BLaER1 (cell line): Measurements from ENCODE around the gene NME2.

Source experiments
- H3K27ac ChIP-seq: shearing (Covaris generic); formaldehyde crosslinking; 2 replicates; pipeline ENCODE4 v1.8.1; 2022
- H3K27me3 ChIP-seq: shearing (Covaris generic); formaldehyde crosslinking; 2 replicates; pipeline ENCODE4 v1.8.1; 2022
- H3K36me3 ChIP-seq: shearing (Covaris generic); formaldehyde crosslinking; 2 replicates; pipeline ENCODE4 v1.8.1; 2022
- H3K4me1 ChIP-seq: shearing (Covaris generic); formaldehyde crosslinking; 2 replicates; pipeline ENCODE4 v1.8.1; 2022
- H3K4me2 ChIP-seq: shearing (Covaris generic); formaldehyde crosslinking; 2 replicates; pipeline ENCODE4 v1.8.1; 2022
- H3K4me3 ChIP-seq: shearing (Covaris generic); formaldehyde crosslinking; 2 replicates; pipeline ENCODE4 v1.8.1; 2022
- H3K9ac ChIP-seq: shearing (Covaris generic); formaldehyde crosslinking; 2 replicates; pipeline ENCODE4 v1.8.1; 2022
- H3K9me3 ChIP-seq: shearing (Covaris generic); formaldehyde crosslinking; 2 replicates; pipeline ENCODE4 v1.8.1; 2022
- H4K20me1 ChIP-seq: shearing (Covaris generic); formaldehyde crosslinking; 2 replicates; pipeline ENCODE4 v1.8.1; 2022
- Cebpa-rat ChIP-seq: shearing (Covaris generic); IDR thresholded peaks from 2 replicates; pipeline ENCODE4 v1.8.1; 2022

The NME2 gene

DNA sequence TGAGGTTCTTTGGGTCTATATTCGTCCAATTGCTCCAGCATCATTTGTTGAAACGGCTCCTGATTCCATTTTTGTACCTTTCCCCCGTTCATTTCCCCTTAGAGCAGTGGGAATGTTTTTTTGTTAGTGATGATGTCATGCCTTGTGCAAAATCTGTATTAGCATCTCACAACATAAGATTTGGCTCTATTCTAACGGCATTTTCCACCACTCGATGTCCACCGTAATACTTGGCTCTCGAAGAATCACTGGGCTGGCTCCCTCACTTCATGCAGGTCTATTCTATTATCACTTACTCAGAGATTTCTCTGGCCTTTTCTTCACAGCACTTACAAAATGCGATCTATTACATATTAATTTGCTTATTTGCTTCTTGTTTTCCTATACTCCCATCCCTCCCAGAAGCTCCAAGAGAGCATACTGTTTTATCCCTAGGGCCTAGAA, 13.4 kb upstream of the NME2 start:
- Histone ChIP-seq H3K4me2 (peak overlapping the region; percentile 78), H3K4me3 (peak overlapping the region; percentile 81), H3K27ac (peak overlapping the region; percentile 72), H4K20me1 (peaks cover 14% of the 10 kb centered on the region), H3K27me3 (no peaks in the 10 kb centered on the region), H3K4me1 (peaks cover 23% of the 10 kb centered on the region), H3K9ac (peak overlapping the region; percentile 92), H3K36me3 (peaks cover 25% of the 10 kb centered on the region), H3K9me3 (no peaks in the 10 kb centered on the region)
- TF ChIP-seq Cebpa-rat = no peak

DNA sequence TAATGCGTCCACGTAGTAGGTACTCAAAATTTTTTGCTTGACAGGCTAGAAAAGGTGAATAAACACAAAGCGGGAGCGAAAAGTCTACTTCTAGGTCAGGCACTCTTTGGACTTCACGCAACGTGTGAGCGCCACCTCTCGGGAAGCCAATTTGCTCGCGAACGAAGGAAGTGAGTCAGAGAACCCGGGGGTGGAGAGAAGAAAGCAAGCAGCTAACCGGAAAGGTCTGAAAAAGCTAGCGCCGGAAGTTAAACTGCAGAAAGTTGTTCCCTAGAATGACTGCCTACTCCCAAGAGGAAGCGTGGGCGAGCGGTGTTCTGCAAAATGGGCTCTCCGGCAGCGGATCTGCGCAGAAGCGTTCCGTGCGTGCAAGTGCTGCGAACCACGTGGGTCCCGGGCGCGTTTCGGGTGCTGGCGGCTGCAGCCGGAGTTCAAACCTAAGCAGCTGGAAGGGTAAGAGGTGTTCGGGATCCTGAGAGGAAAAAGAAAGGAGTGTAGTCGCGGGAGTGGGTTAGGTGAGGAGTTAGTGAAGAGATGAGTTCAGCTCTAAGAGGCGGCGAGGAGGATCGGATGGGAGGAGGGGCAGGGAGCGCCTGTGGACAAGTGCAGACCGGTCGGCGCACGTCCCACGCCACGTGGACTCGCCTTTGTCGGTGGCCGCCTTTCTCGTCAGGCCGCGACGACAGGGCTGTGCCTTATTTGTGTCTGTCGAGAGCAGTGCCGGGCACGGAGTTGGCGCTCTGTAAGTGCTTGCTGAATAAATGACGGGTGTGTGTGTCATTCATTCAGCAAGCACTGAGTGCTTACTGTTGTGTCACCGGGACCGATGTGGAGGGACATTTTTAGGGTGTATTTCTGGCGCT, 12.8 kb upstream of the NME2 start, which contains the start of gene NME1:
Gene NME1 (plus strand): TSS at position 350 of the 863 bp plus-strand sequence. CDS start 2,096 bp downstream, outside the sequence.
- H3K9me3 ChIP-seq = no peaks in the 10 kb centered on the region
- H3K36me3 ChIP-seq = peaks cover 32% of the 10 kb centered on the region
- peaks cover 23% of the 10 kb centered on the region for H3K4me1 ChIP-seq
- H4K20me1 ChIP-seq = peaks cover 20% of the 10 kb centered on the region
- peak within 1 kb of the TSS; percentile 86 for H3K4me2 ChIP-seq
- peak within 1 kb of the TSS; percentile 92 for H3K9ac ChIP-seq
- TF ChIP-seq Cebpa-rat = no peak
- H3K4me3 ChIP-seq = peak within 1 kb of the TSS; percentile 81
- H3K27ac ChIP-seq = peak within 1 kb of the TSS; percentile 89
- no peaks in the 10 kb centered on the region for H3K27me3 ChIP-seq

- H3K36me3 ChIP-seq = peaks cover 39% of the 10 kb centered on the region
- H3K4me2 ChIP-seq = peak overlapping the region; percentile 86
- peaks cover 28% of the 10 kb centered on the region for H4K20me1 ChIP-seq
- no peaks in the 10 kb centered on the region for H3K9me3 ChIP-seq
- peaks cover 23% of the 10 kb centered on the region for H3K4me1 ChIP-seq
- no peak for TF ChIP-seq Cebpa-rat
- H3K9ac ChIP-seq = peak overlapping the region; percentile 92
- peak overlapping the region; percentile 81 for H3K4me3 ChIP-seq
- H3K27ac ChIP-seq = peak overlapping the region; percentile 89
- no peaks in the 10 kb centered on the region for H3K27me3 ChIP-seq
Measured at GRCh38 chr17:51154176-51154575, 12.0 kb upstream of the NME2 start.

DNA sequence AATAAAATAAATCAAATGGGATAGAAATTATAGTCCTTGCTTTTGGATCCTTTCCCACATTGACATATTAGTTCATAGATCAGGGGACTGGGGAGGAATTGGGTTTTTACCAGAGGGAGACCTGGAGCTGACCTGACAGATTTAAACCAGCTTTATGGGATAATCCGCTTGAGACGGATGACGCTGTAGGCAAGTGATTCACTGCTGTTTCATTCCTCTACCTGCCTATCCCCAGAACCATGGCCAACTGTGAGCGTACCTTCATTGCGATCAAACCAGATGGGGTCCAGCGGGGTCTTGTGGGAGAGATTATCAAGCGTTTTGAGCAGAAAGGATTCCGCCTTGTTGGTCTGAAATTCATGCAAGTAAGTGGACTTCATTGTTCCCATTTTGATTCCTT, 10.8 kb upstream of the NME2 start:
- H3K9ac ChIP-seq = no peak overlapping the region
- no peak overlapping the region for H3K27ac ChIP-seq
- no peak overlapping the region for H3K4me3 ChIP-seq
- H3K4me2 ChIP-seq = peak overlapping the region; percentile 86
- H3K27me3 ChIP-seq = no peaks in the 10 kb centered on the region
- no peak for TF ChIP-seq Cebpa-rat
- H3K4me1 ChIP-seq = peaks cover 23% of the 10 kb centered on the region
- peaks cover 52% of the 10 kb centered on the region for H3K36me3 ChIP-seq
- H4K20me1 ChIP-seq = peaks cover 40% of the 10 kb centered on the region
- H3K9me3 ChIP-seq = no peaks in the 10 kb centered on the region

DNA sequence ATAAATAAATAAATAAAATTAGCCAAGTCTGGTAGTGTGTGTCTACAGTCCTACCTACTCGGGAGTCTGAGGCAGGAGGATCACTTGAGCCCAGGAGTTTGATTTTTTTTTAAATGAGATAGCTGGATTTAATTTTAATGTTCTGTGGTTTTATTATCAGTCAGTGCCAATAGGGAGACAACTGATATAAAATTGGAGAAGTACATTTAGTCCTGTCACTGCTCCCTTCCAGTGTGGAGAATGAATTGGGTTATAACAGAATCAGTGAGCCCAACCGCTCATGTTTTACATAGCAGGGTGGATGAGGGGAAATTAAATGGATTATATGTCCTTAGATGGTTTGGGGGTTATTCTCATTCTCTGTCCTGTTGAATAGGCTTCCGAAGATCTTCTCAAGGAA, 6.6 kb upstream of the NME2 start:
- no peak overlapping the region for H3K9ac ChIP-seq
- no peaks in the 10 kb centered on the region for H3K27me3 ChIP-seq
- H3K36me3 ChIP-seq = peaks cover 87% of the 10 kb centered on the region
- peaks cover 12% of the 10 kb centered on the region for H3K4me1 ChIP-seq
- peaks cover 65% of the 10 kb centered on the region for H4K20me1 ChIP-seq
- no peak for TF ChIP-seq Cebpa-rat
- H3K4me3 ChIP-seq = no peak overlapping the region
- H3K4me2 ChIP-seq = no peak overlapping the region
- H3K27ac ChIP-seq = no peak overlapping the region
- H3K9me3 ChIP-seq = no peaks in the 10 kb centered on the region

DNA sequence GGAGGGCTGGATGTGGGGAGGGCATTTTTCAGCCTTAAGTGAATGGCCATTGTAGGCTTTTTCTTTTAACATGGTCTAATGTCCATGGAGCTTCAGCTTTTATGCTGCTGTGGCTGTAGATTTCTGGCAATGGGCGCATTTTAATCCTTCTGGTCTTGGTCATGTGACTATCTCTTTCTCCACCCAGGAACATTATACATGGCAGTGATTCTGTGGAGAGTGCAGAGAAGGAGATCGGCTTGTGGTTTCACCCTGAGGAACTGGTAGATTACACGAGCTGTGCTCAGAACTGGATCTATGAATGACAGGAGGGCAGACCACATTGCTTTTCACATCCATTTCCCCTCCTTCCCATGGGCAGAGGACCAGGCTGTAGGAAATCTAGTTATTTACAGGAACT, 4.7 kb upstream of the NME2 start:
- H3K9me3 ChIP-seq = no peaks in the 10 kb centered on the region
- no peak for TF ChIP-seq Cebpa-rat
- peaks cover 9% of the 10 kb centered on the region for H3K4me1 ChIP-seq
- H3K4me2 ChIP-seq = no peak overlapping the region
- H3K9ac ChIP-seq = no peak overlapping the region
- peaks cover 59% of the 10 kb centered on the region for H4K20me1 ChIP-seq
- H3K27me3 ChIP-seq = no peaks in the 10 kb centered on the region
- H3K4me3 ChIP-seq = no peak overlapping the region
- peaks cover 80% of the 10 kb centered on the region for H3K36me3 ChIP-seq
- no peak overlapping the region for H3K27ac ChIP-seq

- peaks cover 59% of the 10 kb centered on the region for H4K20me1 ChIP-seq
- H3K9me3 ChIP-seq = no peaks in the 10 kb centered on the region
- H3K4me1 ChIP-seq = peaks cover 26% of the 10 kb centered on the region
- no peak for TF ChIP-seq Cebpa-rat
- peak overlapping the region; percentile 91 for H3K4me2 ChIP-seq
- peak overlapping the region; percentile 99 for H3K27ac ChIP-seq
- H3K27me3 ChIP-seq = no peaks in the 10 kb centered on the region
- H3K4me3 ChIP-seq = peak overlapping the region; percentile 94
- H3K36me3 ChIP-seq = peaks cover 67% of the 10 kb centered on the region
- H3K9ac ChIP-seq = peak overlapping the region; percentile 98; the same call in 1 of the 2 replicates
Measured at GRCh38 chr17:51164911-51165679, 1.1 kb upstream of the NME2 start.

DNA sequence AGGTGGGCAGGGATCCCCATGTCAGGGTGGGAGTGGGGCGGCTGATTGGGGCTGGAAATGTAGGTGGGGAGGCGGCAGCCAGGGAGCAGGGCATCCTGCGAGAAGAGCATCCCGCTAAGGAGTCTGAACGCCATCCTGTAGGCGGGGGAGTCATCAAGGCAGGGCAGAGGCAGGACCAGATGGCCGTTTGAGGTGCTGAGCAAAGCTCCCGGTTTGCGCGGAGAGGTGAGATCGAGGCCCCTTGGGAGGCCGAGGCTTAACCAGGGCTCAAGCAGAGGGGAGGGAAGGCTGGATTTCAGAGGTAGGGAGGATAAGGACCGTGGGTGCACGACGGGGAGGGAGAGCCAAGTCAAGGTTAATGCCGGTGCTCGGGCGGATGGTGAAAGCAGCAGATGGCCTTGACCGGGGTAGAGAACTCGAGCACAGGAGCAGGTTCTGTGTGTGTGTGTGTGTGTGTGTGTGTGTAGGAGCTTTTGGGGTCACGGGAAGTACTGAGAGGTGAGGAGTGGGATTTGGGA, 472 bp upstream of the NME2 start:
- H3K36me3 ChIP-seq = peaks cover 67% of the 10 kb centered on the region
- peak overlapping the region; percentile 99 for H3K27ac ChIP-seq
- H3K9me3 ChIP-seq = no peaks in the 10 kb centered on the region
- TF ChIP-seq Cebpa-rat = no peak
- H3K9ac ChIP-seq = peak overlapping the region; percentile 98
- peaks cover 26% of the 10 kb centered on the region for H3K4me1 ChIP-seq
- H3K27me3 ChIP-seq = no peaks in the 10 kb centered on the region
- H4K20me1 ChIP-seq = peaks cover 59% of the 10 kb centered on the region
- peak overlapping the region; percentile 91 for H3K4me2 ChIP-seq
- H3K4me3 ChIP-seq = peak overlapping the region; percentile 94

DNA sequence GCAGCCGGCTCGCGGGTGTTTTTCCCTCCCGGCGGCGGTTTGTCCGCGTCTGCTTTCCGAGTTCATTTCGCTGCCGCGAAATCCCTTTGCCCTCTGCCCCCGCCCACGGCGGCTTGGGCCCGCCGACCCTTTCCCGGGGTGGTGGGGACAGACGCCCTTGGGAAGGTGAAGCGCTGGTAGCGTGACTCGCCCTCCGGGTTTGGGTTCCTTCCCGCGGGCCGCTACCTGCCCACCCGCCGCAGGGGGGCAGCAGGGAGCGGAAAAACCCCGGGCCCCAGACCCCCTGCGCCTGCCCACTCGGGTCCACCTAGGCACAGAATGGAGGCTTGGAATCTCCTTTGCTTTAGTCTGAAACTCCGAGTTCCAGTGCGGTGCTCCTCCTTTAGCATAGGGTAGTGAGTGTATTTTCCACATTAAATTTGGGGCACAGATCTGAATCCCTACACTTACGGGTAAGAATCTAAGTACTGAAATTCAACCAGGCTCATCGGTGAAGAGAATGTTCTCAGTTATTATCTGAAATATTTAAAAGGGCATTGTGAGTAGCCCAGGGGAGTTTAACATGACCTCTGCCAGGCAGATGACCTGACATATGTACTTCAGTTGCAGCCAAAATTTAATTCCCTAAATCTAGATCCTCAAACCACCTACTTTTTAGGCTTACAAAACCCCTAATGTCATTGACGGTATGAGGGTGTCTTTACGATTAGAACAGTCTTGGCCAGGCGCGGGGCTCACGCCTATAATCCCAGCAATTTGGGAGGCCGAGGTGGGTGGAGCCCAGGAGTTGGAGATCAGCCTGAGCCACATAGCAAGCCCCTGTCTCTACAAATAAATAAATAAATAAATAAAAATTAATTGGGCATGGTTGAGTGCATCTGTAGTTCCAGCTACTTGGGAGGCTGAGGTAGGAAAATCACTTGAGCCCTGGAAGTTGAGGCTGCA, 1.0 kb downstream of the NME2 start:
- Histone ChIP-seq H3K4me2 (peak overlapping the region; percentile 91), H4K20me1 (peaks cover 62% of the 10 kb centered on the region), H3K4me1 (peaks cover 29% of the 10 kb centered on the region), H3K36me3 (peaks cover 67% of the 10 kb centered on the region), H3K4me3 (peak overlapping the region; percentile 94), H3K27me3 (no peaks in the 10 kb centered on the region), H3K9ac (peak overlapping the region; percentile 98), H3K9me3 (no peaks in the 10 kb centered on the region), H3K27ac (peak overlapping the region; percentile 99)
- TF ChIP-seq Cebpa-rat = no peak
